OCI-LY1 (cell line): ENCODE data around the gene PNLDC1.

ENCODE experiments used
- EZH2 ChIP-seq: fragments of 200-600 bp; sonication (generic), shearing (Covaris generic); IDR thresholded peaks from 2 replicates; pipeline ENCODE4 v1.8.0; 2017; ENCODE audit warnings: borderline replicate concordance, mixed run types, mild to moderate bottlenecking, antibody characterized with exemption, low read length, moderate library complexity, mixed read lengths
- TF ChIP-seq, protein P1 (sequence below): fragments of 200-600 bp; sonication (generic), shearing (Covaris generic); IDR thresholded peaks from 2 replicates; pipeline ENCODE4 v1.5.1; 2017; ENCODE audit warnings: mild to moderate bottlenecking, antibody characterized with exemption, low read length, moderate library complexity, mixed read lengths

DNA sequence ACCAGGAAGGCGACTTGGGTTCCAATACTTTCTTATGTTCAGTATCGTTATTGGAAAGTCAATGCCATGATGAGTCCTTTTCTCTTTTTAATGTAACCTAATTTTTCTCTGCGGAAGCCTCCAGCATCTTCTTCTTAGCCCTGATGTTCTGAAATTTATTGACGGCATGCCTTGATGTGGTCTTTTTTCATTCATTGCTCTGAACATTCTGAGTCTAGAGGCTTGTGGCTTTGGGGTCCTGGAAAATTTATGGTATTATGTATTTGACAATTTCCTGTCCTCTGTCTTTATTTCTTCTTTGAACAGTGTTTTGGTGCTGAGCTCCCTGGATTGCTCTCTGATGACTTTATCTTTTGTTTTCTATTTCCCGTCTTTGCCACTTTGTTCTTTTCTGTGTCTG lies 62.0 kb downstream of the PNLDC1 start:
- TF ChIP-seq, protein P1, sequence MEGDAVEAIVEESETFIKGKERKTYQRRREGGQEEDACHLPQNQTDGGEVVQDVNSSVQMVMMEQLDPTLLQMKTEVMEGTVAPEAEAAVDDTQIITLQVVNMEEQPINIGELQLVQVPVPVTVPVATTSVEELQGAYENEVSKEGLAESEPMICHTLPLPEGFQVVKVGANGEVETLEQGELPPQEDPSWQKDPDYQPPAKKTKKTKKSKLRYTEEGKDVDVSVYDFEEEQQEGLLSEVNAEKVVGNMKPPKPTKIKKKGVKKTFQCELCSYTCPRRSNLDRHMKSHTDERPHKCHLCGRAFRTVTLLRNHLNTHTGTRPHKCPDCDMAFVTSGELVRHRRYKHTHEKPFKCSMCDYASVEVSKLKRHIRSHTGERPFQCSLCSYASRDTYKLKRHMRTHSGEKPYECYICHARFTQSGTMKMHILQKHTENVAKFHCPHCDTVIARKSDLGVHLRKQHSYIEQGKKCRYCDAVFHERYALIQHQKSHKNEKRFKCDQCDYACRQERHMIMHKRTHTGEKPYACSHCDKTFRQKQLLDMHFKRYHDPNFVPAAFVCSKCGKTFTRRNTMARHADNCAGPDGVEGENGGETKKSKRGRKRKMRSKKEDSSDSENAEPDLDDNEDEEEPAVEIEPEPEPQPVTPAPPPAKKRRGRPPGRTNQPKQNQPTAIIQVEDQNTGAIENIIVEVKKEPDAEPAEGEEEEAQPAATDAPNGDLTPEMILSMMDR, result no peak
- TF ChIP-seq EZH2, result no peak
